IMR-90 (cell line): ENCODE data around the gene FBXO17.

Experiments
- CTCF ChIP-seq: conservative IDR thresholded peaks from 2 replicates; pipeline ENCODE4 v1.5.1; 2012; ENCODE audit warnings: mild to moderate bottlenecking, low read depth, low read length, improper control_type of control experiment
- POLR2A ChIP-seq: IDR thresholded peaks from 2 replicates; pipeline ENCODE4 v1.6.1; 2012; ENCODE audit warnings: mild to moderate bottlenecking, low read depth, low read length
- RCOR1 ChIP-seq: IDR thresholded peaks from 2 replicates; pipeline ENCODE4 v1.6.1; 2012; ENCODE audit warnings: mild to moderate bottlenecking, low read length, improper control_type of control experiment; ENCODE audit not compliant: insufficient replicate concordance

DNA sequence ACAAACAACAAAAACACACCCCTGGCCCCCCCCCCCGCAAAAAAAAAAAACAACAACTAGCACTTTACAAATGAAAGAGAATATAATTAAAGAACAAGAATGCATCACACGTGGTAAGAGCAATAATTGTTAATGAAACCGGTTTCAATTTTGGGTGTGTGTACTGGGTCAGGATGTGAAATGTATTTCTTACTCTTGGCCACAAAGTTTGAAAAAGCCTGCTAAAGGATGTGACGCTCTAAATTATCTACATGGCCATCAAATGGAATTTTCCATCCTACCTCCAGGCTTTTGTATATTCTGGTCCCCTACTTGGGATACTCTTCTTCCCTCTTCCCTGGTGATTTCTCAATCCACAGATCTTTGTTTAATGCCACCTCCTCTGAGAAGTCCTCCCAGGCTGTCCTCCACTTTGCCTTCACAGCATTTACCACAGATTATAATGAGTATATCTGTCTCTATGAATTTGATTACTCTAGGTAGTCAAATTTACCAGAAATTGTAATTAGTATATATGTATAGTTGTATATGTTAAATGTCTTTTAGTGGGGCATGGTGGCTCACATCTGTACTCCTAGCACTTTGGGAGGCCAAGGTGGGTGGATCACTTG lies 47.0 kb downstream of the FBXO17 start:
- TF ChIP-seq CTCF (no peak), POLR2A (no peak), RCOR1 (no peak)
